GM12874 (cell line): Measurements from ENCODE around the gene CDK5.

ENCODE experiments used
- CTCF ChIP-seq: IDR thresholded peaks from 2 replicates; pipeline ENCODE4 v1.5.1; 2011; ENCODE audit warnings: low read depth, mild to moderate bottlenecking, control low read depth, low read length, moderate library complexity; ENCODE audit not compliant: insufficient read depth

Gene CDK5

GRCh38 chr7:151061213-151062110 is 3.8 kb upstream of the CDK5 start:
- TF ChIP-seq CTCF = no peak

- 0 out of 2 replicates have a peak, but pooled peaks have one; percentile 12 for TF ChIP-seq CTCF
Observed at GRCh38 chr7:151060416-151061212, 2.9 kb upstream of the CDK5 start.

- no peak for TF ChIP-seq CTCF
Observed at GRCh38 chr7:151060113-151060415, 2.4 kb upstream of the CDK5 start.

GRCh38 chr7:151059367-151060112 is 1.8 kb upstream of the CDK5 start, which contains the start of gene SLC4A2:
Gene SLC4A2, plus strand, starts transcription at chr7:151059589. Its CDS starts 2,399 bp downstream, at chr7:151061988.
- peak; percentile 78 for TF ChIP-seq CTCF

- no peak for TF ChIP-seq CTCF
Observed at GRCh38 chr7:151058781-151059366, 1.2 kb upstream of the CDK5 start.

- TF ChIP-seq CTCF = no peak
Observed at GRCh38 chr7:151057989-151058780, 488 bp upstream of the CDK5 start.
